HepG2 (cell line): ENCODE measurements around the gene SYNJ2. TPM values are rescaled to one million over a fixed set of nuclear protein-coding genes. Genes with fewer than 3 reads are reported as not detected.

Experiments used
- ATF7 ChIP-seq, 2 experiments: fragments of 450-650 bp in 1 of 2; sonication (generic) in 1 of 2; formaldehyde crosslinking in 1 of 2; IDR thresholded peaks; 2 replicates each; pipeline versions ENCODE4 v1.4.0 to v1.6.1; 2016 to 2020; ENCODE audit warnings: antibody characterized with exemption in 1 of 2, mild to moderate bottlenecking in 1 of 2, missing genetic modification reagents in 1 of 2
- CREM ChIP-seq, 2 experiments: sonication (generic) in 1 of 2; formaldehyde crosslinking in 1 of 2; IDR thresholded peaks; 2 replicates each; pipeline versions ENCODE4 v1.4.0 to v1.6.1; 2016 to 2020; ENCODE audit warnings: antibody characterized with exemption in 1 of 2, mild to moderate bottlenecking in 1 of 2, missing genetic modification reagents in 1 of 2
- HNF4G ChIP-seq, 2 experiments: sonication (generic) in 1 of 2; formaldehyde crosslinking in 1 of 2; IDR thresholded peaks; 2 replicates each; pipeline versions ENCODE4 v1.4.0 to v1.6.1; 2011 to 2020; ENCODE audit warnings: borderline replicate concordance in 2 of 2, low read depth in 2 of 2, mild to moderate bottlenecking in 2 of 2, low read length in 1 of 2, missing genetic modification reagents in 1 of 2, moderate library complexity in 1 of 2
- KAT7 ChIP-seq: IDR thresholded peaks from 2 replicates; pipeline ENCODE4 v1.6.1; 2018; ENCODE audit warnings: borderline replicate concordance, missing compliant biosample characterization
- NAIF1 ChIP-seq: sonication (generic); formaldehyde crosslinking; IDR thresholded peaks from 2 replicates; pipeline ENCODE4 v1.5.0; 2020; ENCODE audit warnings: mild to moderate bottlenecking, missing genetic modification reagents, borderline replicate concordance
- NCOA2 ChIP-seq: sonication (generic); formaldehyde crosslinking; IDR thresholded peaks from 2 replicates; pipeline ENCODE4 v1.8.0; 2022; ENCODE audit warnings: inconsistent platforms
- NONO ChIP-seq, 2 experiments: fragments of 450-650 bp in 1 of 2; sonication (generic) in 1 of 2; formaldehyde crosslinking in 1 of 2; IDR thresholded peaks in 1 of 2; conservative IDR thresholded peaks in 1 of 2; 2 replicates each; pipeline versions ENCODE4 v1.6.1 to v1.8.0; 2017 to 2022; ENCODE audit warnings: mild to moderate bottlenecking in 1 of 2, missing genetic modification reagents in 1 of 2, moderate library complexity in 1 of 2
- RARA ChIP-seq: IDR thresholded peaks from 2 replicates; pipeline ENCODE4 v1.6.1; 2016; ENCODE audit warnings: missing genetic modification reagents, missing compliant biosample characterization
- SRSF1 ChIP-seq: fragments of 200-400 bp; formaldehyde crosslinking; optimal IDR thresholded peaks from 2 replicates; pipeline ENCODE3; 2017; ENCODE audit warnings: mild to moderate bottlenecking, low read depth, low read length, moderate library complexity
- SRY ChIP-seq: sonication (generic); formaldehyde crosslinking; IDR thresholded peaks from 2 replicates; pipeline ENCODE4 v1.8.0; 2022; ENCODE audit warnings: mild to moderate bottlenecking, missing genetic modification reagents
- SSRP1 ChIP-seq: IDR thresholded peaks from 2 replicates; pipeline ENCODE4 v1.6.1; 2016; ENCODE audit warnings: control low read depth
- TEAD2 ChIP-seq: sonication (generic); formaldehyde crosslinking; IDR thresholded peaks from 2 replicates; pipeline ENCODE4 v1.9.0; 2021; ENCODE audit warnings: missing genetic modification reagents
- polyA plus RNA-seq, 8 experiments: library from polyadenylated mRNA; depleted of rRNA in 3 of 8; stranded (reverse) in 7 of 8; unstranded in 1 of 8; fragments of >200 nt; fragmentation: Illumina TruSeq in 4 of 8; extraction: Trizol in 4 of 8; gene quantifications; 2 replicates each; pipeline versions ENCODE4 v1.2.1 to v1.2.3, GENCODE V29; 2011 to 2016; ENCODE audit warnings: low read depth in 4 of 8, missing spikeins in 1 of 8, mixed read lengths in 1 of 8; ENCODE audit not compliant: insufficient read depth in 1 of 8
- total RNA-seq, 5 experiments: library from RNA; depleted of rRNA; stranded (reverse); fragments of >200 nt; fragmentation: Illumina TruSeq; extraction: Trizol; gene quantifications; 2 replicates each; pipeline ENCODE4 v1.2.3, GENCODE V29; 2016; ENCODE audit warnings: low read depth in 1 of 5
- TF ChIP-seq, protein P1 (sequence below): sonication (generic); formaldehyde crosslinking; IDR thresholded peaks from 2 replicates; pipeline ENCODE4 v1.8.0; 2022; ENCODE audit warnings: mild to moderate bottlenecking, missing genetic modification reagents
- TF ChIP-seq, protein P2 (sequence below): sonication (generic); formaldehyde crosslinking; IDR thresholded peaks from 2 replicates; pipeline ENCODE4 v1.8.0; 2022; ENCODE audit warnings: mild to moderate bottlenecking, missing genetic modification reagents; ENCODE audit not compliant: insufficient replicate concordance
- TF ChIP-seq, protein P3 (sequence below): sonication (generic); formaldehyde crosslinking; IDR thresholded peaks from 2 replicates; pipeline ENCODE4 v1.4.0; 2020; ENCODE audit warnings: mild to moderate bottlenecking, missing genetic modification reagents
- TF ChIP-seq, protein P4 (sequence below): sonication (generic); formaldehyde crosslinking; IDR thresholded peaks from 2 replicates; pipeline ENCODE4 v1.4.0; 2020; ENCODE audit warnings: missing genetic modification reagents
- TF ChIP-seq, protein P5 (sequence below): sonication (generic); formaldehyde crosslinking; conservative IDR thresholded peaks from 2 replicates; pipeline ENCODE4 v1.4.0; 2020; ENCODE audit warnings: missing genetic modification reagents

SYNJ2 gene
- total and polyA plus RNA-seq, 2 of the 13 experiments (the other 11 are each of a cell fraction or from before 2014, with no cell fraction given), result 39.1 to 57.6 TPM

DNA sequence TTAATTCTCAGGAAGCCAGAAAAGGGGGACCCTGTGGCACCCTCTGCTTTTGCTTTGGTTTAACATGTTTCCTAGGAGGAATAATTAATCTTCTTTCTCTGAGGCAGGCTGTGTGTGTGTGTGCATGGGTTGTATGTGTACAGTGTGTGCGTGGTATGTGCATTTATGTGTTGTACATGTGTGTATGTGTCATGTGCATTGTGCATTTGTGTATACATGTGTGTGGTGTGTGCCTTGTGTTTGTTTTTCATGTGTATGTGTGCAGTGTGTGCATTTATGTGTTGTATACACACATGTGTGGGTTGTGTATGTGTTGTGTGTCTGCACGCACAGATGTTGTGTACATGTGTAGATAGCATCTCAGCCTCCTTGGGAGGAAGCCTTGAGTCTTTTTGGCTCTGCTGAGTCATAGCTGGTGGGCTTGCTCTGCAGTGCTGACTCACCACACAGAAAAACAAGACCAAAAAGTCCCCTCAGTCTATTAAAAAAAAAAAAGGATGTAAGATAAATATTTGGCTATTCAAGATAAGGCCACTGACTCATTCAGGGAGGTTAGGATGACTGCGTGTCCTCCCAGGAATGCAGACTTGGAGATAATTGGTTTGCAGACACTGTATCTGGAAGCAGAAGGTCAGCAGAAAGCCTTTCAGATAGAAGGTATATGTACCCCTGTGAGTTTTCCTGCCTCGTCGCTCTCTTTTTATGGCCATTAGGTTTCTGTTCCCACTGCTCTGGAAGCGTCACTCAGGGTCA, 58.6 kb downstream of the SYNJ2 start (continued):
- TF ChIP-seq CREM (IDR thresholded peaks at IDR 0.05) (peak; percentile 87), CREM (CRISPR knock-in tag; IDR thresholded peaks at IDR 0.05) (no peak), NONO (IDR thresholded peaks at IDR 0.05) (no peak; the same call in 1 of the 2 replicates), NONO (CRISPR knock-in tag; conservative IDR thresholded peaks at IDR 0.05) (peak; percentile 87), ATF7 (IDR thresholded peaks at IDR 0.05) (peak; percentile 38; the same call in 1 of the 2 replicates), ATF7 (CRISPR knock-in tag; IDR thresholded peaks at IDR 0.05) (no peak; the same call in 1 of the 2 replicates), RARA (CRISPR knock-in tag) (peak; percentile 94), NCOA2 (CRISPR knock-in tag) (peak; percentile 96), KAT7 (no peak), SRSF1 (no peak), TEAD2 (CRISPR knock-in tag) (peak; percentile 72; the same call in 1 of the 2 replicates), SRY (CRISPR knock-in tag) (no peak), NAIF1 (CRISPR knock-in tag) (no peak), SSRP1 (CRISPR knock-in tag) (peak; percentile 89), HNF4G (IDR thresholded peaks at IDR 0.05; ENCODE audit: borderline replicate concordance, low read depth, low read length) (peak; percentile 67; the same call in 1 of the 2 replicates), HNF4G (CRISPR knock-in tag; IDR thresholded peaks at IDR 0.05; ENCODE audit: borderline replicate concordance, low read depth) (peak; percentile 77; the same call in 1 of the 2 replicates)
- TF ChIP-seq, protein P1, sequence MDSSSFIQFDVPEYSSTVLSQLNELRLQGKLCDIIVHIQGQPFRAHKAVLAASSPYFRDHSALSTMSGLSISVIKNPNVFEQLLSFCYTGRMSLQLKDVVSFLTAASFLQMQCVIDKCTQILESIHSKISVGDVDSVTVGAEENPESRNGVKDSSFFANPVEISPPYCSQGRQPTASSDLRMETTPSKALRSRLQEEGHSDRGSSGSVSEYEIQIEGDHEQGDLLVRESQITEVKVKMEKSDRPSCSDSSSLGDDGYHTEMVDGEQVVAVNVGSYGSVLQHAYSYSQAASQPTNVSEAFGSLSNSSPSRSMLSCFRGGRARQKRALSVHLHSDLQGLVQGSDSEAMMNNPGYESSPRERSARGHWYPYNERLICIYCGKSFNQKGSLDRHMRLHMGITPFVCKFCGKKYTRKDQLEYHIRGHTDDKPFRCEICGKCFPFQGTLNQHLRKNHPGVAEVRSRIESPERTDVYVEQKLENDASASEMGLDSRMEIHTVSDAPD (CRISPR knock-in tag), result no peak; the same call in 1 of the 2 replicates
- TF ChIP-seq, protein P2, sequence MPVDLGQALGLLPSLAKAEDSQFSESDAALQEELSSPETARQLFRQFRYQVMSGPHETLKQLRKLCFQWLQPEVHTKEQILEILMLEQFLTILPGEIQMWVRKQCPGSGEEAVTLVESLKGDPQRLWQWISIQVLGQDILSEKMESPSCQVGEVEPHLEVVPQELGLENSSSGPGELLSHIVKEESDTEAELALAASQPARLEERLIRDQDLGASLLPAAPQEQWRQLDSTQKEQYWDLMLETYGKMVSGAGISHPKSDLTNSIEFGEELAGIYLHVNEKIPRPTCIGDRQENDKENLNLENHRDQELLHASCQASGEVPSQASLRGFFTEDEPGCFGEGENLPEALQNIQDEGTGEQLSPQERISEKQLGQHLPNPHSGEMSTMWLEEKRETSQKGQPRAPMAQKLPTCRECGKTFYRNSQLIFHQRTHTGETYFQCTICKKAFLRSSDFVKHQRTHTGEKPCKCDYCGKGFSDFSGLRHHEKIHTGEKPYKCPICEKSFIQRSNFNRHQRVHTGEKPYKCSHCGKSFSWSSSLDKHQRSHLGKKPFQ, result peak; percentile 61
- TF ChIP-seq, protein P3, sequence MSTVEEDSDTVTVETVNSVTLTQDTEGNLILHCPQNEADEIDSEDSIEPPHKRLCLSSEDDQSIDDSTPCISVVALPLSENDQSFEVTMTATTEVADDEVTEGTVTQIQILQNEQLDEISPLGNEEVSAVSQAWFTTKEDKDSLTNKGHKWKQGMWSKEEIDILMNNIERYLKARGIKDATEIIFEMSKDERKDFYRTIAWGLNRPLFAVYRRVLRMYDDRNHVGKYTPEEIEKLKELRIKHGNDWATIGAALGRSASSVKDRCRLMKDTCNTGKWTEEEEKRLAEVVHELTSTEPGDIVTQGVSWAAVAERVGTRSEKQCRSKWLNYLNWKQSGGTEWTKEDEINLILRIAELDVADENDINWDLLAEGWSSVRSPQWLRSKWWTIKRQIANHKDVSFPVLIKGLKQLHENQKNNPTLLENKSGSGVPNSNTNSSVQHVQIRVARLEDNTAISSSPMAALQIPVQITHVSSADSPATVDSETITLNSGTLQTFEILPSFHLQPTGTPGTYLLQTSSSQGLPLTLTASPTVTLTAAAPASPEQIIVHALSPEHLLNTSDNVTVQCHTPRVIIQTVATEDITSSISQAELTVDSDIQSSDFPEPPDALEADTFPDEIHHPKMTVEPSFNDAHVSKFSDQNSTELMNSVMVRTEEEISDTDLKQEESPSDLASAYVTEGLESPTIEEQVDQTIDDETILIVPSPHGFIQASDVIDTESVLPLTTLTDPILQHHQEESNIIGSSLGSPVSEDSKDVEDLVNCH (CRISPR knock-in tag), result no peak
- TF ChIP-seq, protein P4, sequence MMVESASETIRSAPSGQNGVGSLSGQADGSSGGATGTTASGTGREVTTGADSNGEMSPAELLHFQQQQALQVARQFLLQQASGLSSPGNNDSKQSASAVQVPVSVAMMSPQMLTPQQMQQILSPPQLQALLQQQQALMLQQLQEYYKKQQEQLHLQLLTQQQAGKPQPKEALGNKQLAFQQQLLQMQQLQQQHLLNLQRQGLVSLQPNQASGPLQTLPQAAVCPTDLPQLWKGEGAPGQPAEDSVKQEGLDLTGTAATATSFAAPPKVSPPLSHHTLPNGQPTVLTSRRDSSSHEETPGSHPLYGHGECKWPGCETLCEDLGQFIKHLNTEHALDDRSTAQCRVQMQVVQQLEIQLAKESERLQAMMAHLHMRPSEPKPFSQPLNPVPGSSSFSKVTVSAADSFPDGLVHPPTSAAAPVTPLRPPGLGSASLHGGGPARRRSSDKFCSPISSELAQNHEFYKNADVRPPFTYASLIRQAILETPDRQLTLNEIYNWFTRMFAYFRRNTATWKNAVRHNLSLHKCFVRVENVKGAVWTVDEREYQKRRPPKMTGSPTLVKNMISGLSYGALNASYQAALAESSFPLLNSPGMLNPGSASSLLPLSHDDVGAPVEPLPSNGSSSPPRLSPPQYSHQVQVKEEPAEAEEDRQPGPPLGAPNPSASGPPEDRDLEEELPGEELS (CRISPR knock-in tag), result peak; percentile 97
- TF ChIP-seq, protein P5, sequence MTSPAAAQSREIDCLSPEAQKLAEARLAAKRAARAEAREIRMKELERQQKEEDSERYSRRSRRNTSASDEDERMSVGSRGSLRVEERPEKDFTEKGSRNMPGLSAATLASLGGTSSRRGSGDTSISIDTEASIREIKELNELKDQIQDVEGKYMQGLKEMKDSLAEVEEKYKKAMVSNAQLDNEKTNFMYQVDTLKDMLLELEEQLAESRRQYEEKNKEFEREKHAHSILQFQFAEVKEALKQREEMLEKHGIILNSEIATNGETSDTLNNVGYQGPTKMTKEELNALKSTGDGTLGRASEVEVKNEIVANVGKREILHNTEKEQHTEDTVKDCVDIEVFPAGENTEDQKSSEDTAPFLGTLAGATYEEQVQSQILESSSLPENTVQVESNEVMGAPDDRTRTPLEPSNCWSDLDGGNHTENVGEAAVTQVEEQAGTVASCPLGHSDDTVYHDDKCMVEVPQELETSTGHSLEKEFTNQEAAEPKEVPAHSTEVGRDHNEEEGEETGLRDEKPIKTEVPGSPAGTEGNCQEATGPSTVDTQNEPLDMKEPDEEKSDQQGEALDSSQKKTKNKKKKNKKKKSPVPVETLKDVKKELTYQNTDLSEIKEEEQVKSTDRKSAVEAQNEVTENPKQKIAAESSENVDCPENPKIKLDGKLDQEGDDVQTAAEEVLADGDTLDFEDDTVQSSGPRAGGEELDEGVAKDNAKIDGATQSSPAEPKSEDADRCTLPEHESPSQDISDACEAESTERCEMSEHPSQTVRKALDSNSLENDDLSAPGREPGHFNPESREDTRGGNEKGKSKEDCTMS, result no peak
